CD14-positive monocyte (primary cell): ENCODE measurements around the gene NKAIN2. TPM values are rescaled to one million over a fixed set of nuclear protein-coding genes. Genes with fewer than 3 reads are reported as not detected.

Experiments used
- DNase-seq, 3 donors: peaks; one replicate each; pipeline ENCODE4 v3.0.0-alpha.2; 2011 to 2022
- H2AFZ ChIP-seq: 2 replicates; pipeline ENCODE4 v1.6.0; 2012; ENCODE audit warnings: mild to moderate bottlenecking, low read depth, low read length, inconsistent platforms; ENCODE audit not compliant: insufficient read depth, poor library complexity, severe bottlenecking
- H3K27ac ChIP-seq, 2 donors: 1 replicate in 1 of 2; 2 replicates in 1 of 2; pipeline ENCODE4 v1.5.1; 2012 to 2013; ENCODE audit warnings: low read length in 2 of 2, control low read depth in 1 of 2, inconsistent platforms in 1 of 2, low read depth in 1 of 2, mild to moderate bottlenecking in 1 of 2
- H3K27me3 ChIP-seq, 2 donors: one replicate each; pipeline versions ENCODE4 v1.6.0 to v1.6.1; 2011 to 2013; ENCODE audit warnings: low read length in 2 of 2; ENCODE audit not compliant: control insufficient read depth in 2 of 2, insufficient read depth in 2 of 2
- H3K36me3 ChIP-seq, 2 donors: replicated peaks in 1 of 2; 1 replicate in 1 of 2; 2 replicates in 1 of 2; pipeline versions ENCODE4 v1.5.1 to v1.6.1; 2012 to 2013; ENCODE audit warnings: low read length in 2 of 2, control low read depth in 1 of 2, inconsistent platforms in 1 of 2, mild to moderate bottlenecking in 1 of 2; ENCODE audit not compliant: insufficient read depth in 2 of 2, control insufficient read depth in 1 of 2
- H3K4me1 ChIP-seq, 2 donors: 1 replicate in 1 of 2; 2 replicates in 1 of 2; pipeline versions ENCODE4 v1.5.1 to v1.6.1; 2012 to 2013; ENCODE audit warnings: low read length in 2 of 2, control low read depth in 1 of 2, inconsistent platforms in 1 of 2, mild to moderate bottlenecking in 1 of 2, moderate library complexity in 1 of 2; ENCODE audit not compliant: insufficient read depth in 2 of 2, control insufficient read depth in 1 of 2
- H3K4me2 ChIP-seq: replicated peaks from 2 replicates; pipeline ENCODE3; 2012; ENCODE audit warnings: low read length, moderate library complexity, mild to moderate bottlenecking; ENCODE audit not compliant: poor library complexity, severe bottlenecking; ENCODE audit errors: extremely low read depth
- H3K4me3 ChIP-seq, 3 experiments: fragments of 200-600 bp in 1 of 3; sonication (generic) in 1 of 3; replicated peaks in 1 of 3; 1 replicate in 2 of 3; 2 replicates in 1 of 3; pipeline ENCODE4 v1.5.1; 2011 to 2013; ENCODE audit warnings: low read length in 3 of 3, mild to moderate bottlenecking in 3 of 3, control low read depth in 2 of 3, low read depth in 2 of 3, inconsistent platforms in 1 of 3, moderate library complexity in 1 of 3
- H3K79me2 ChIP-seq: 2 replicates; pipeline ENCODE4 v1.6.0; 2012; ENCODE audit warnings: mild to moderate bottlenecking, control low read depth, inconsistent platforms, low read length, moderate library complexity; ENCODE audit not compliant: insufficient read depth
- H3K9ac ChIP-seq: 2 replicates; pipeline ENCODE4 v1.6.0; 2017; ENCODE audit warnings: low read length, mild to moderate bottlenecking; ENCODE audit not compliant: insufficient read depth, poor library complexity, severe bottlenecking
- H3K9me3 ChIP-seq, 2 donors: replicated peaks in 1 of 2; 1 replicate in 1 of 2; 2 replicates in 1 of 2; pipeline versions ENCODE4 v1.5.1 to v1.6.1; 2012 to 2013; ENCODE audit warnings: low read length in 2 of 2, control low read depth in 1 of 2; ENCODE audit not compliant: control insufficient read depth in 1 of 2, insufficient read depth in 1 of 2
- H4K20me1 ChIP-seq: 2 replicates; pipeline ENCODE4 v1.6.0; 2012; ENCODE audit warnings: mild to moderate bottlenecking, low read length, control low read depth, moderate library complexity; ENCODE audit not compliant: insufficient read depth
- H3K27ac Mint-ChIP-seq, 7 donors: one replicate each; pipeline ENCODE4 v1.8.0; 2020; ENCODE audit warnings: mild to moderate bottlenecking in 7 of 7, mixed read lengths in 7 of 7, moderate library complexity in 6 of 7, inconsistent platforms in 2 of 7
- H3K27me3 Mint-ChIP-seq, 3 donors: one replicate each; pipeline ENCODE4 v1.8.0; 2021 to 2022; ENCODE audit warnings: low read depth in 3 of 3, mild to moderate bottlenecking in 3 of 3, mixed read lengths in 3 of 3, moderate library complexity in 3 of 3, inconsistent platforms in 1 of 3
- H3K36me3 Mint-ChIP-seq, 2 donors: one replicate each; pipeline ENCODE4 v1.8.0; 2020; ENCODE audit warnings: mixed read lengths in 2 of 2, inconsistent platforms in 1 of 2, mild to moderate bottlenecking in 1 of 2
- H3K4me1 Mint-ChIP-seq: one replicate; pipeline ENCODE4 v1.8.0; 2020; ENCODE audit warnings: mild to moderate bottlenecking, mixed read lengths
- H3K4me3 Mint-ChIP-seq, 2 donors: one replicate each; pipeline ENCODE4 v1.8.0; 2020; ENCODE audit warnings: mild to moderate bottlenecking in 2 of 2, mixed read lengths in 2 of 2, moderate library complexity in 1 of 2
- H3K9me3 Mint-ChIP-seq, 7 donors: one replicate each; pipeline ENCODE4 v1.8.0; 2020 to 2022; ENCODE audit warnings: mixed read lengths in 7 of 7, mild to moderate bottlenecking in 6 of 7, moderate library complexity in 6 of 7, inconsistent platforms in 2 of 7
- WGBS: methylation state at CpG from one replicate; pipeline ENCODE4 v1.1.5; 2013; ENCODE audit warnings: missing lambda C conversion rate; ENCODE audit not compliant: insufficient coverage; 5-methylcytosine and 5-hydroxymethylcytosine counted together
- intact Hi-C, 2 donors: fragments of 100-400 bp; cut with micrococcal nuclease; formaldehyde crosslinking; loops; one replicate each; pipeline versions ENCODE4 v1.15.0 to v1.15.1; 2023
- polyA plus RNA-seq, 3 donors: library from polyadenylated mRNA; depleted of rRNA in 1 of 3; unstranded in 2 of 3; stranded (reverse) in 1 of 3; fragments of 300-500 nt in 2 of 3; fragments of >200 nt in 1 of 3; fragmentation: Illumina TruSeq in 2 of 3; gene quantifications; 1 replicate in 2 of 3; 2 replicates in 1 of 3; pipeline ENCODE4 v1.2.3, GENCODE V29; 2012 to 2021
- TF ChIP-seq, protein P1 (sequence below): fragments of 200-600 bp; IDR thresholded peaks from one replicate; pipeline ENCODE4 v1.8.0; 2022; ENCODE audit warnings: antibody characterized with exemption, mild to moderate bottlenecking

The NKAIN2 gene
- polyA plus RNA-seq, 3 donors: not detected

DNA sequence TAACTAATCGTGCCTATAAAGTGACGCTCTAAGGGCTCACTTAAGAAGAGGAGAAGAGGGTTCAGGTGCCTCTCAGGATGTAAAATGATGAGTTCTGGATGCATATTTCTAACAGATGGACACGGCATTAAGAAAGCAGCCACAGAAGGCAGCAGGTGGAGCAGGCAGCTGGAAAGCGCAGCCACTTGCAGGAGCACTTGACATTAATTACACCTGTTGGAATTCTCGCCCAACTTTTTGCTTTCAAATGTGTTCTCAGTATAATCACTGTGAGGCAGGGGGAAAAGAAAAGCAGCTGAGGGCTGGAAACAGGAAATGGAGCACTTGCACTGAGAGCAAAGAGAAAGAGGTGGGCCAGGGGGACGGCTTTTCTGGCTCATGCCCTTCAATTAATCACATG is 164.2 kb downstream of the NKAIN2 start:
- H3K27me3 ChIP-seq: no peaks in the 10 kb centered on the region
- H3K4me3 ChIP-seq: no peak overlapping the region
- TF ChIP-seq, protein P1, sequence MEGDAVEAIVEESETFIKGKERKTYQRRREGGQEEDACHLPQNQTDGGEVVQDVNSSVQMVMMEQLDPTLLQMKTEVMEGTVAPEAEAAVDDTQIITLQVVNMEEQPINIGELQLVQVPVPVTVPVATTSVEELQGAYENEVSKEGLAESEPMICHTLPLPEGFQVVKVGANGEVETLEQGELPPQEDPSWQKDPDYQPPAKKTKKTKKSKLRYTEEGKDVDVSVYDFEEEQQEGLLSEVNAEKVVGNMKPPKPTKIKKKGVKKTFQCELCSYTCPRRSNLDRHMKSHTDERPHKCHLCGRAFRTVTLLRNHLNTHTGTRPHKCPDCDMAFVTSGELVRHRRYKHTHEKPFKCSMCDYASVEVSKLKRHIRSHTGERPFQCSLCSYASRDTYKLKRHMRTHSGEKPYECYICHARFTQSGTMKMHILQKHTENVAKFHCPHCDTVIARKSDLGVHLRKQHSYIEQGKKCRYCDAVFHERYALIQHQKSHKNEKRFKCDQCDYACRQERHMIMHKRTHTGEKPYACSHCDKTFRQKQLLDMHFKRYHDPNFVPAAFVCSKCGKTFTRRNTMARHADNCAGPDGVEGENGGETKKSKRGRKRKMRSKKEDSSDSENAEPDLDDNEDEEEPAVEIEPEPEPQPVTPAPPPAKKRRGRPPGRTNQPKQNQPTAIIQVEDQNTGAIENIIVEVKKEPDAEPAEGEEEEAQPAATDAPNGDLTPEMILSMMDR: no peak
- no peaks in the 10 kb centered on the region for H4K20me1 ChIP-seq
- intact Hi-C loops: no loop called here
- Mint-ChIP-seq H3K4me3 (no peak overlapping the region), H3K27ac (no peak overlapping the region), H3K9me3 (no peaks in the 10 kb centered on the region), H3K4me1 (peaks cover 2% of the 10 kb centered on the region), H3K27me3 (peaks cover 0 to 1% (median 0%) of the 10 kb centered on the region in 3 donors), H3K36me3 (no peaks in the 10 kb centered on the region)
- WGBS: 61% methylated on average over 4 of the region's 6 CpGs
- H2AFZ ChIP-seq: no peak overlapping the region
- no peak for DNase-seq
- no peak overlapping the region for H3K9ac ChIP-seq
- H3K4me2 ChIP-seq: no peak overlapping the region
- H3K79me2 ChIP-seq: no peaks in the 10 kb centered on the region
- no peaks in the 10 kb centered on the region for H3K36me3 ChIP-seq
- no peaks in the 10 kb centered on the region for H3K4me1 ChIP-seq
- H3K27ac ChIP-seq: no peak overlapping the region
- H3K9me3 ChIP-seq: no peaks in the 10 kb centered on the region

DNA sequence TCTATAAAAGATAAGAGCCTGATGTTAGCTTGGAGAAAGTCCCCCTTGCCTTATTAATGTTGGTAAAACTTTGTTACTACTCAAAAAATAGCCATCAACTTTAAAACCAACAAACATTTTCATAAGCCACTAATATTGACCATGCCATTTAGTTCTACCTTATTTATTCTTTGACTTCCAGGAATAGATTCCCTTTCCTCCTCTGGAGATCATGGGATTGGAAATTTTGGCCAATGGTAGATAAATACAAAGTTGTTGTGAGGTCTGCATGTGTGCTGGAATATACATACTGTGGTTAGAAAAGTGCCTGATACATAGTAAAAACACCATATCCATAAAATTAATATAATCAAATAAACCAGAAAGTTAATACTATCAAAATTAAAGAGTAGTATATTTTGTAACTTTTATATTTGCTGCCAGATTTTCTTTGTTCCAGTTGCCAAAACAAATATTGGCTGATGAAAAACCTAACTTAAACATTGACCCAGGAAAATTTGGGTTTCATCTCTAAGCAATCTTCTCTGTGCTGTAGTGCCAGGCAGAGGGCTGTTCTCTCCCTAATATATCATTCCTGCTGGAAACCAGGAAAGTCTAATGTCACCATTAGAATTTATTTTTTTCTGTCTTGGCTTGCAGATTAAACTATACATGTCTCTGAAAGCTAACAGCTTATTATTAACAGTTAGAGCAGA is 169.1 kb downstream of the NKAIN2 start:
- no peaks in the 10 kb centered on the region for H3K9me3 ChIP-seq
- no peak for DNase-seq
- no peak overlapping the region for H2AFZ ChIP-seq
- TF ChIP-seq, protein P1: no peak
- H3K27me3 Mint-ChIP-seq: no peaks in the 10 kb centered on the region
- peaks cover 0 to 4% (median 0%) of the 10 kb centered on the region in 7 donors for H3K9me3 Mint-ChIP-seq
- H3K4me1 Mint-ChIP-seq: peaks cover 2% of the 10 kb centered on the region
- no peaks in the 10 kb centered on the region for H3K36me3 Mint-ChIP-seq
- no peaks in the 10 kb centered on the region for H3K36me3 ChIP-seq
- H3K27me3 ChIP-seq: no peaks in the 10 kb centered on the region
- no peak overlapping the region for H3K4me2 ChIP-seq
- no peak overlapping the region for H3K9ac ChIP-seq
- no peak overlapping the region for H3K4me3 Mint-ChIP-seq
- no peaks in the 10 kb centered on the region for H4K20me1 ChIP-seq
- H3K79me2 ChIP-seq: no peaks in the 10 kb centered on the region
- intact Hi-C loops: no loop called here
- no peak overlapping the region for H3K27ac Mint-ChIP-seq
- H3K27ac ChIP-seq: no peak overlapping the region
- H3K4me1 ChIP-seq: no peaks in the 10 kb centered on the region
- no peak overlapping the region for H3K4me3 ChIP-seq
